Activated B cell treated with CpG ODN at 0.5 μM for 24 hours (primary cell): ENCODE data around the gene ID2. TPM values are rescaled to one million over a fixed set of nuclear protein-coding genes. Genes with fewer than 3 reads are reported as not detected.

Experiments
- ATAC-seq: fragments of 200-7000 bp; cut with Tn5 transposase; one replicate; pipeline ENCODE4 v1.10.0; 2021; ENCODE audit warnings: low read depth, mild to moderate bottlenecking, moderate library complexity
- CTCF ChIA-PET: fragments of 350-600 bp; sonication (Branson Sonifier 250); formaldehyde crosslinking; loops from one replicate; lab custom pipeline; 2021; ENCODE audit warnings: antibody characterized with exemption; lab: Charles Lee
- POLR2A ChIA-PET: fragments of 350-600 bp; sonication (Branson Sonifier 250); formaldehyde crosslinking; loops from one replicate; lab custom pipeline; 2021; ENCODE audit warnings: antibody characterized with exemption; lab: Charles Lee
- DNase-seq: peaks from one replicate; pipeline ENCODE4 v3.0.0; 2022
- H3K27ac Mint-ChIP-seq: one replicate; pipeline ENCODE4 v1.8.0; 2020; ENCODE audit warnings: mixed read lengths
- H3K27me3 Mint-ChIP-seq: one replicate; pipeline ENCODE4 v1.8.0; 2021; ENCODE audit warnings: mixed read lengths
- H3K36me3 Mint-ChIP-seq: one replicate; pipeline ENCODE4 v1.8.0; 2021; ENCODE audit warnings: low read depth, mixed read lengths
- H3K4me1 Mint-ChIP-seq: one replicate; pipeline ENCODE4 v1.8.0; 2021; ENCODE audit warnings: mixed read lengths
- H3K4me3 Mint-ChIP-seq: one replicate; pipeline ENCODE4 v1.8.0; 2020; ENCODE audit warnings: mild to moderate bottlenecking, mixed read lengths
- H3K9me3 Mint-ChIP-seq: one replicate; pipeline ENCODE4 v1.8.0; 2020; ENCODE audit warnings: mixed read lengths
- intact Hi-C: fragments of 100-400 bp; cut with micrococcal nuclease; formaldehyde crosslinking; loops from one replicate; pipeline ENCODE4 v1.15.1; 2024
- total RNA-seq: library from RNA; stranded (reverse); gene quantifications from 2 replicates; pipeline ENCODE4 v1.2.3, GENCODE V29; 2022
- TF ChIP-seq, protein P1 (sequence below): fragments of 200-600 bp; IDR thresholded peaks from one replicate; pipeline ENCODE4 v1.8.0; 2022; ENCODE audit warnings: antibody characterized with exemption, mild to moderate bottlenecking

The ID2 gene
- total RNA-seq, 1 donor from 2014 or later: 8.1 TPM

DNA sequence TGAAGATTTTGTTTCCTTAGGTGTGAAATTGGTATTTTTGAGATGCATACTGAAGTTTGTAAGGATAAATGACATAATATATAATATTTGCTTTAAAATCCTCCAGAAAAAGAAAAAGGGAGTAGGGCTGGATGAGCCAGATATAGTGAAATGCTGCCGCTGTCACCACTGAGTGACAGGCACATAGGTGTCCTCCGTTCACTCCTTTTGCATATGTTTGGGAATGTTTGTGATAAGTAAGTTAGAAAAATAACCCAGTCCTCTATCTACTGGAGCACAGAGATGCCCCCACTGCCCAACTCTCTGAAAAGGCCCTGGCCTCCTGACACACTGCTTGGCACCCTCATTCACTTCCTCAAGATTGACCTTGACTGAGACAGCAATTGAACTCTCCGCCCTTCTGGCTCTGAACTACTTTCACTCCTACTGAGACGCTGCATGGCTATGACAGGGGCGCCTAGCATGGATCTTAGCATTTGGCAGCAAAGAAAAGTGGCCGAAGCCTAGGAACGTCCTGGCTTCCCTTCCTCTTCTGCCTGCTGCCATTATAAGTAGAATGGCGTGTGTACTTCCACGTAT lies 10.1 kb downstream of the ID2 start:
- intact Hi-C loops: no loop called here
- no peak overlapping the region for H3K27ac Mint-ChIP-seq
- ATAC-seq: no peak
- no peak overlapping the region for H3K4me3 Mint-ChIP-seq
- ChIA-PET CTCF (interaction anchor here (0.8 kb wide), 1 partner anchor 1265 kb away, joined by 3 read pairs; no protein-coding TSS in a partner anchor), POLR2A (no interaction called here)
- no peaks in the 10 kb centered on the region for H3K36me3 Mint-ChIP-seq
- no peaks in the 10 kb centered on the region for H3K4me1 Mint-ChIP-seq
- H3K9me3 Mint-ChIP-seq: no peaks in the 10 kb centered on the region
- peaks cover 37% of the 10 kb centered on the region for H3K27me3 Mint-ChIP-seq
- TF ChIP-seq, protein P1, sequence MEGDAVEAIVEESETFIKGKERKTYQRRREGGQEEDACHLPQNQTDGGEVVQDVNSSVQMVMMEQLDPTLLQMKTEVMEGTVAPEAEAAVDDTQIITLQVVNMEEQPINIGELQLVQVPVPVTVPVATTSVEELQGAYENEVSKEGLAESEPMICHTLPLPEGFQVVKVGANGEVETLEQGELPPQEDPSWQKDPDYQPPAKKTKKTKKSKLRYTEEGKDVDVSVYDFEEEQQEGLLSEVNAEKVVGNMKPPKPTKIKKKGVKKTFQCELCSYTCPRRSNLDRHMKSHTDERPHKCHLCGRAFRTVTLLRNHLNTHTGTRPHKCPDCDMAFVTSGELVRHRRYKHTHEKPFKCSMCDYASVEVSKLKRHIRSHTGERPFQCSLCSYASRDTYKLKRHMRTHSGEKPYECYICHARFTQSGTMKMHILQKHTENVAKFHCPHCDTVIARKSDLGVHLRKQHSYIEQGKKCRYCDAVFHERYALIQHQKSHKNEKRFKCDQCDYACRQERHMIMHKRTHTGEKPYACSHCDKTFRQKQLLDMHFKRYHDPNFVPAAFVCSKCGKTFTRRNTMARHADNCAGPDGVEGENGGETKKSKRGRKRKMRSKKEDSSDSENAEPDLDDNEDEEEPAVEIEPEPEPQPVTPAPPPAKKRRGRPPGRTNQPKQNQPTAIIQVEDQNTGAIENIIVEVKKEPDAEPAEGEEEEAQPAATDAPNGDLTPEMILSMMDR: no peak
- no peak for DNase-seq

DNA sequence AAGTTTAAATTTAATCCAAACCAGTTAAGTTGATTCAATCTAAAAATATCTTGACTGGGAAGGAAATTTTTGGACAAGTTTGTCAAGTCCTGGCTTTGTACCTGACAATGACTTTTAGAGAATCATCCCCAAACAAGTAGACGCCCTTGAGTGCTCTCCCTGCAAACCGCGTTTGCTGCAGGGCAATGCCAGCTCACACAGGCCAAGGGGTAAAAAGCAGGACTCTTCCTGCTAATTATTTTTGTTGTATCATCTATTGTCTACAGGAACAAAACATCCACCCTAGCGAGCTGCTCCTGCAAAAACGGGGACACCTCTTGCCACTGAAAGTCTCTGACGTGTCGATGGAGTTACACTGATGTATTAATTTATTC lies 10.9 kb downstream of the ID2 start:
- intact Hi-C loops: no loop called here
- CTCF ChIA-PET: interaction anchor here (0.6 to 0.8 kb wide), 2 partner anchors 1143 to 1266 kb away, joined by 3 read pairs; no protein-coding TSS in a partner anchor
- H3K36me3 Mint-ChIP-seq: no peaks in the 10 kb centered on the region
- H3K4me1 Mint-ChIP-seq: no peaks in the 10 kb centered on the region
- no peak overlapping the region for H3K4me3 Mint-ChIP-seq
- no peak for DNase-seq
- H3K27ac Mint-ChIP-seq: no peak overlapping the region
- TF ChIP-seq, protein P1: no peak
- no peaks in the 10 kb centered on the region for H3K9me3 Mint-ChIP-seq
- ATAC-seq: no peak
- H3K27me3 Mint-ChIP-seq: peaks cover 35% of the 10 kb centered on the region
- POLR2A ChIA-PET: no interaction called here

DNA sequence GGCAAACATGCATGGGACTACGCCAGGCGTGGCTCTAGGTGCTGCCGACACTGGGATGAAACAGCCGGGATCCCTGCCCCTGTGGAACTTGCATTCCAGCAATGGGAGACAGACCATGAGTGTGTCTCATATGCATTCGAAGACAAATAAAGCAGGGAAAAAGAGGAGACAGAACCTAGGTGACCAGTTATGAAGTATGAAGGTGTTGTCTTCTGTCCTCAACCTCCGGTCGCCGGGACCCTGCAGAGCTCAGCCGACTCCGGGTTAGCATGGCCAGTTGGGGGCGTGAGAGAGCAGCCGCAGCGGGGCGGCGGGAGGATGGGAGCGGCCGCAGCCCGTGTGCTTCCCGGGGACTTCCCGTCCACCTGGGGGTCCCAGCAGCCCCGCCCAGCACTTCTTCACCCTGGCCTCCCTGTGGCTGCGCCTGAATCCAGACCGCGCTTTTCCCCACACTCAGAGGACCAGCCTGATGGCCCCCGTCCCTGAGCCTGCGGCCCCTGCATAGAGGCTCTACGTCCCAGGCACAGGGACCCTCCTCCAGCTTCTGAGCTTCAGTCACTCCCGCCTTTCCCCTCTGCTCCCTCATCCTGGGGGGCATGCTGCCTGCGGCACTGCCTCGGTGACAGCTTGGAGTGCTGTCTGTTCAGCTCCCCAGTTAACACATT lies 11.4 kb downstream of the ID2 start:
- ATAC-seq (no peak), DNase-seq (no peak)
- POLR2A ChIA-PET: no interaction called here
- H3K4me1 Mint-ChIP-seq: no peaks in the 10 kb centered on the region
- H3K27ac Mint-ChIP-seq: no peak overlapping the region
- intact Hi-C loops: no loop called here
- H3K4me3 Mint-ChIP-seq: no peak overlapping the region
- peaks cover 32% of the 10 kb centered on the region for H3K27me3 Mint-ChIP-seq
- no peaks in the 10 kb centered on the region for H3K9me3 Mint-ChIP-seq
- no peaks in the 10 kb centered on the region for H3K36me3 Mint-ChIP-seq
- CTCF ChIA-PET: interaction anchor here (0.6 to 0.7 kb wide), 2 partner anchors 1144 to 1490 kb away, joined by 3 read pairs; no protein-coding TSS in a partner anchor
- TF ChIP-seq, protein P1: no peak

DNA sequence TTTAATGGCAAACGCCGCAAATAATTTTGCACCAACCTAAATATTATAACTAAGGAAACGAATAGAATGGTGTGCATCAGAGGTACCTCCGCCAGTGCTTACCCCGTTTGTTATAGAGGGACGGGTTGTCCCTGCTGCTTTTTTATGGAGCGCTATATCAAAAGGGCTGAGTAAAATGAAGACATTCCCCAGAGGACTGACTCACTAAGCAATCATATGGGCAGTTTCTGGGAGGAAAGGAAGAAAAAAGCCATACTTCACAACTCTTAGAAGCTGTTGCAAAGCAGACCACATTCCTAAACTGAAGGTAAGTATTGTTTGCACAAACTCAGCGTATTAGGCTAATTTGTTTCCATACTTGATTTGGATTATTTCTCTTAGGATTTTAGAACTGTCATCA lies 12.9 kb downstream of the ID2 start:
- TF ChIP-seq, protein P1: no peak
- intact Hi-C loops: no loop called here
- Mint-ChIP-seq H3K27ac (no peak overlapping the region), H3K27me3 (peaks cover 25% of the 10 kb centered on the region), H3K9me3 (no peaks in the 10 kb centered on the region), H3K4me1 (no peaks in the 10 kb centered on the region), H3K36me3 (no peaks in the 10 kb centered on the region), H3K4me3 (no peak overlapping the region)
- POLR2A ChIA-PET: no interaction called here
- ATAC-seq (no peak), DNase-seq (no peak)
- CTCF ChIA-PET: no interaction called here

DNA sequence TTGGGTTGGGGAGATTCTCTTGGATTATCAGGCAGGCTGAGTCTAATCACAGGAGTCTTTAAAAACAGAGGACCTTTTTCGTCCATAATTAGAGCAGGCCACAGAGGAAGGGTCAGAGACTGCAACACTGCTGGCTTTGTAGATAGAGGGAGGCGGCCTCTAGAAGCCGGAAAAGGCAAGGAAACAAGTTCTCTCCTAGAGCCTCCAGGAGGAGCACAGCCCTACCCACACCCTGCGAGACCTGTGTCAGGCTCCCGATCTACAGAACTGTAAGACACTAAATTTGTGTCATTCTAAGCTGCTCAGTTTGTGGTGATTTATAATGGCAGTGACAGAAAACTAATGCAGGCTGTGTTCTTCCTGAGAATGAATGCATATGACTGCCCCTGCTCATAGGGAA lies 15.3 kb downstream of the ID2 start:
- TF ChIP-seq, protein P1: no peak
- Mint-ChIP-seq H3K27ac (no peak overlapping the region), H3K4me3 (no peak overlapping the region), H3K27me3 (peaks cover 11% of the 10 kb centered on the region), H3K36me3 (no peaks in the 10 kb centered on the region), H3K9me3 (no peaks in the 10 kb centered on the region), H3K4me1 (no peaks in the 10 kb centered on the region)
- intact Hi-C loops: no loop called here
- DNase-seq (no peak), ATAC-seq (no peak)
- ChIA-PET CTCF (no interaction called here), POLR2A (no interaction called here)
